ENCODE results near the gene POU6F2. TPM values are rescaled to one million over a fixed set of nuclear protein-coding genes. Genes with fewer than 3 reads are reported as not detected.

POU6F2 gene
- total RNA-seq, 1 experiment from 2014 or later, result 3.9 TPM

GRCh38 chr7:39062811-39063210, 85.1 kb downstream of the POU6F2 start:
- no peak for DNase-seq
- Histone ChIP-seq H3K36me3 (ENCODE audit: control insufficient read depth, insufficient read depth, low read length) (no peaks in the 10 kb centered on the region), H3K9me3 (no peaks in the 10 kb centered on the region), H3K4me3 (ENCODE audit: low read depth, low read length) (no peak overlapping the region), H3K4me1 (no peaks in the 10 kb centered on the region), H3K27me3 (replicated peaks; ENCODE audit: control insufficient read depth, insufficient read depth, low read length) (no peaks in the 10 kb centered on the region)
- H3K9me3 Mint-ChIP-seq (ENCODE audit: unreplicated experiment), result no peaks in the 10 kb centered on the region
- H3K4me1 Mint-ChIP-seq (ENCODE audit: low read depth, unreplicated experiment), result peaks cover 2% of the 10 kb centered on the region
- BruUV-seq (replicated peaks), result no TSS peak
- intact Hi-C loops (cut with micrococcal nuclease; ENCODE audit: unreplicated experiment), result no loop called here
- ChIA-PET POLR2A (no interaction called here), CTCF (no interaction called here)
- no peak overlapping the region for H3K27ac Mint-ChIP-seq (ENCODE audit: unreplicated experiment)
- peaks cover 3% of the 10 kb centered on the region for H3K27me3 Mint-ChIP-seq (ENCODE audit: insufficient read depth, unreplicated experiment)
- TF ChIP-seq CTCF (IDR thresholded peaks at IDR 0.05; ENCODE audit: insufficient read depth in 1 of 2, low read depth in 1 of 2, low read length in 1 of 2, severe bottlenecking in 1 of 2, unreplicated experiment in 1 of 2), result no peak
- H3K4me3 Mint-ChIP-seq (ENCODE audit: unreplicated experiment), result no peak overlapping the region
- H3K36me3 Mint-ChIP-seq (ENCODE audit: insufficient read depth, unreplicated experiment), result no peaks in the 10 kb centered on the region

GRCh38 chr7:39069031-39069430, 91.3 kb downstream of the POU6F2 start:
- no peak for DNase-seq
- TF ChIP-seq CTCF (IDR thresholded peaks at IDR 0.05; ENCODE audit: insufficient read depth in 1 of 2, low read depth in 1 of 2, low read length in 1 of 2, severe bottlenecking in 1 of 2, unreplicated experiment in 1 of 2), result no peak
- Mint-ChIP-seq H3K4me3 (ENCODE audit: unreplicated experiment) (no peak overlapping the region), H3K27me3 (ENCODE audit: insufficient read depth, unreplicated experiment) (no peaks in the 10 kb centered on the region), H3K36me3 (ENCODE audit: insufficient read depth, unreplicated experiment) (no peaks in the 10 kb centered on the region), H3K27ac (ENCODE audit: unreplicated experiment) (no peak overlapping the region), H3K9me3 (ENCODE audit: unreplicated experiment) (peaks cover 10% of the 10 kb centered on the region), H3K4me1 (ENCODE audit: low read depth, unreplicated experiment) (peaks cover 7% of the 10 kb centered on the region)
- intact Hi-C loops (cut with micrococcal nuclease; ENCODE audit: unreplicated experiment), result no loop called here
- no peak overlapping the region for H3K4me3 ChIP-seq (ENCODE audit: low read depth, low read length)
- CTCF ChIA-PET, result no interaction called here
- H3K4me1 ChIP-seq, result peaks cover 16% of the 10 kb centered on the region; the same call in 1 of the 2 replicates
- POLR2A ChIA-PET, result no interaction called here
- H3K27me3 ChIP-seq (replicated peaks; ENCODE audit: control insufficient read depth, insufficient read depth, low read length), result no peaks in the 10 kb centered on the region
- no peaks in the 10 kb centered on the region for H3K36me3 ChIP-seq (ENCODE audit: control insufficient read depth, insufficient read depth, low read length)
- no peaks in the 10 kb centered on the region for H3K9me3 ChIP-seq
- BruUV-seq (replicated peaks), result no TSS peak

GRCh38 chr7:39069896-39070881, 92.5 kb downstream of the POU6F2 start:
- Mint-ChIP-seq H3K9me3 (ENCODE audit: unreplicated experiment) (peaks cover 10% of the 10 kb centered on the region), H3K27ac (ENCODE audit: unreplicated experiment) (no peak overlapping the region), H3K4me3 (ENCODE audit: unreplicated experiment) (no peak overlapping the region), H3K27me3 (ENCODE audit: insufficient read depth, unreplicated experiment) (no peaks in the 10 kb centered on the region), H3K4me1 (ENCODE audit: low read depth, unreplicated experiment) (peaks cover 7% of the 10 kb centered on the region), H3K36me3 (ENCODE audit: insufficient read depth, unreplicated experiment) (no peaks in the 10 kb centered on the region)
- no peaks in the 10 kb centered on the region for H3K9me3 ChIP-seq
- BruUV-seq (replicated peaks), result no TSS peak
- intact Hi-C loops (cut with micrococcal nuclease; ENCODE audit: unreplicated experiment), result no loop called here
- no peak for DNase-seq
- no peaks in the 10 kb centered on the region for H3K36me3 ChIP-seq (ENCODE audit: control insufficient read depth, insufficient read depth, low read length)
- no peak for TF ChIP-seq CTCF (IDR thresholded peaks at IDR 0.05; ENCODE audit: insufficient read depth in 1 of 2, low read depth in 1 of 2, low read length in 1 of 2, severe bottlenecking in 1 of 2, unreplicated experiment in 1 of 2)
- H3K4me1 ChIP-seq, result peaks cover 16% of the 10 kb centered on the region; the same call in 1 of the 2 replicates
- H3K4me3 ChIP-seq (ENCODE audit: low read depth, low read length), result no peak overlapping the region
- CTCF ChIA-PET, result interaction anchor here (0.6 kb wide), 1 partner anchor 96 kb away, joined by 4 read pairs; no protein-coding TSS in a partner anchor
- no peaks in the 10 kb centered on the region for H3K27me3 ChIP-seq (replicated peaks; ENCODE audit: control insufficient read depth, insufficient read depth, low read length)
- POLR2A ChIA-PET, result no interaction called here

Measured in Caco-2 (cell line).